Fibroblast of lung (primary cell): ENCODE data around the gene CNBD2. TPM values are rescaled to one million over a fixed set of nuclear protein-coding genes. Genes with fewer than 3 reads are reported as not detected.
"Not testable (repeated sequence)": the region's sequence is repeated elsewhere in the genome, so short reads cannot be mapped to it uniquely, and the experiment has no call there.

Source experiments
- DNase-seq, 2 donors: peaks; one replicate each; pipeline versions ENCODE4 v3.0.0 to v3.0.0-alpha.2; 2010; ENCODE audit warnings: low read depth in 2 of 2
- H2AFZ ChIP-seq: 2 replicates; pipeline ENCODE4 v1.5.1; 2012; ENCODE audit warnings: low read length, control low read depth, inconsistent platforms
- H3K27ac ChIP-seq: 2 replicates; pipeline ENCODE4 v1.5.1; 2011; ENCODE audit warnings: low read length, control low read depth; ENCODE audit not compliant: insufficient read depth
- H3K27me3 ChIP-seq: 2 replicates; pipeline ENCODE4 v1.5.1; 2011; ENCODE audit warnings: mild to moderate bottlenecking, low read length; ENCODE audit not compliant: control insufficient read depth, insufficient read depth
- H3K36me3 ChIP-seq: 2 replicates; pipeline ENCODE4 v1.5.1; 2011; ENCODE audit warnings: low read length; ENCODE audit not compliant: control insufficient read depth, insufficient read depth
- H3K4me1 ChIP-seq: 2 replicates; pipeline ENCODE4 v1.5.1; 2011; ENCODE audit warnings: low read length; ENCODE audit not compliant: control insufficient read depth, insufficient read depth; ENCODE audit errors: extremely low read depth
- H3K4me2 ChIP-seq: 2 replicates; pipeline ENCODE4 v1.5.1; 2011; ENCODE audit warnings: low read length, control low read depth; ENCODE audit not compliant: insufficient read depth; ENCODE audit errors: extremely low read depth
- H3K4me3 ChIP-seq, 4 experiments: fragments of 200-600 bp in 1 of 4; sonication (generic) in 1 of 4; replicated peaks in 1 of 4; 2 replicates each; pipeline ENCODE4 v1.5.1; 2011 to 2016; ENCODE audit warnings: low read length in 4 of 4, low read depth in 3 of 4, mild to moderate bottlenecking in 3 of 4, control low read depth in 2 of 4, inconsistent platforms in 1 of 4, mixed read lengths in 1 of 4; ENCODE audit not compliant: insufficient read depth in 1 of 4; ENCODE audit errors: control extremely low read depth in 1 of 4
- H3K79me2 ChIP-seq: 2 replicates; pipeline ENCODE4 v1.5.1; 2012; ENCODE audit warnings: mild to moderate bottlenecking, low read length, inconsistent platforms; ENCODE audit not compliant: control insufficient read depth, insufficient read depth
- H3K9ac ChIP-seq: 2 replicates; pipeline ENCODE4 v1.5.1; 2011; ENCODE audit warnings: mild to moderate bottlenecking, low read length, control low read depth; ENCODE audit not compliant: insufficient read depth
- H3K9me3 ChIP-seq: 2 replicates; pipeline ENCODE4 v1.5.1; 2012; ENCODE audit warnings: low read depth, low read length; ENCODE audit not compliant: control insufficient read depth, insufficient read depth
- H4K20me1 ChIP-seq: 2 replicates; pipeline ENCODE4 v1.5.1; 2011; ENCODE audit warnings: low read length; ENCODE audit not compliant: control insufficient read depth, insufficient read depth; ENCODE audit errors: extremely low read depth
- CTCF ChIP-seq, 2 donors: IDR thresholded peaks in 1 of 2; conservative IDR thresholded peaks in 1 of 2; 1 replicate in 1 of 2; 2 replicates in 1 of 2; pipeline ENCODE4 v1.5.1; 2011 to 2012; ENCODE audit warnings: low read length in 2 of 2, control low read depth in 1 of 2, inconsistent platforms in 1 of 2, low read depth in 1 of 2, mild to moderate bottlenecking in 1 of 2
- EZH2 ChIP-seq: IDR thresholded peaks from 2 replicates; pipeline ENCODE4 v1.5.1; 2012; ENCODE audit warnings: low read length, control low read depth, mild to moderate bottlenecking; ENCODE audit errors: missing control alignments
- polyA plus RNA-seq, 2 donors: library from polyadenylated mRNA; depleted of rRNA in 1 of 2; stranded (reverse) in 1 of 2; unstranded in 1 of 2; fragments of >200 nt; gene quantifications; 2 replicates each; pipeline ENCODE4 v1.2.1, GENCODE V29; 2011 to 2012; ENCODE audit warnings: missing spikeins in 1 of 2
- total RNA-seq: library from RNA; depleted of rRNA; stranded (reverse); fragments of >200 nt; gene quantifications from 2 replicates; pipeline ENCODE4 v1.2.1, GENCODE V29; 2014

CNBD2 gene
- total and polyA plus RNA-seq, 2 donors (not counting 1 experiment from before 2014, with no cell fraction given), result 1.1 to 2.6 TPM

- Histone ChIP-seq H3K9ac (no peak overlapping the region), H3K27ac (no peak overlapping the region), H2AFZ (no peak overlapping the region), H3K4me3 (no peak overlapping the region), H4K20me1 (no peaks in the 10 kb centered on the region), H3K4me1 (peaks cover 4% of the 10 kb centered on the region), H3K79me2 (peaks cover 22% of the 10 kb centered on the region), H3K9me3 (no peaks in the 10 kb centered on the region), H3K36me3 (no peaks in the 10 kb centered on the region), H3K4me2 (no peak overlapping the region), H3K27me3 (peaks cover 2% of the 10 kb centered on the region)
- DNase-seq, result no peak
- TF ChIP-seq EZH2 (no peak), CTCF (conservative IDR thresholded peaks at IDR 0.05 in 1 of 2, IDR thresholded peaks at IDR 0.05 in 1 of 2; ENCODE audit: low read depth in 1 of 2, low read length in 2 of 2) (no peak)
Observed at GRCh38 chr20:35956616-35957015, 11.8 kb upstream of the CNBD2 start.

GRCh38 chr20:35959291-35959690 is 9.1 kb upstream of the CNBD2 start:
- not testable (repeated sequence) for H3K27ac ChIP-seq, H3K27me3 ChIP-seq, H3K9ac ChIP-seq, H3K4me2 ChIP-seq, H3K4me1 ChIP-seq, H2AFZ ChIP-seq, H4K20me1 ChIP-seq, H3K79me2 ChIP-seq, DNase-seq, H3K9me3 ChIP-seq, H3K4me3 ChIP-seq, H3K36me3 ChIP-seq

- Histone ChIP-seq H2AFZ (no peak overlapping the region), H3K36me3 (no peaks in the 10 kb centered on the region), H3K79me2 (no peaks in the 10 kb centered on the region), H3K4me2 (no peak overlapping the region), H3K9me3 (no peaks in the 10 kb centered on the region), H3K9ac (no peak overlapping the region), H3K4me1 (no peaks in the 10 kb centered on the region), H3K27ac (no peak overlapping the region), H3K4me3 (no peak overlapping the region), H4K20me1 (no peaks in the 10 kb centered on the region), H3K27me3 (peaks cover 9% of the 10 kb centered on the region)
- DNase-seq, result no peak
- no peak for TF ChIP-seq CTCF (conservative IDR thresholded peaks at IDR 0.05 in 1 of 2, IDR thresholded peaks at IDR 0.05 in 1 of 2; ENCODE audit: low read depth in 1 of 2, low read length in 2 of 2)
- no peak for TF ChIP-seq EZH2
Observed at GRCh38 chr20:35963878-35964277, 4.5 kb upstream of the CNBD2 start.
